Measurements from ENCODE around the gene DNAJC8. TPM values are rescaled to one million over a fixed set of nuclear protein-coding genes. Genes with fewer than 3 reads are reported as not detected.

DNAJC8 gene
- total and polyA plus RNA-seq, 2 of the 4 experiments (the other 2 are of a cell fraction): 53.6 to 81.0 TPM

DNA sequence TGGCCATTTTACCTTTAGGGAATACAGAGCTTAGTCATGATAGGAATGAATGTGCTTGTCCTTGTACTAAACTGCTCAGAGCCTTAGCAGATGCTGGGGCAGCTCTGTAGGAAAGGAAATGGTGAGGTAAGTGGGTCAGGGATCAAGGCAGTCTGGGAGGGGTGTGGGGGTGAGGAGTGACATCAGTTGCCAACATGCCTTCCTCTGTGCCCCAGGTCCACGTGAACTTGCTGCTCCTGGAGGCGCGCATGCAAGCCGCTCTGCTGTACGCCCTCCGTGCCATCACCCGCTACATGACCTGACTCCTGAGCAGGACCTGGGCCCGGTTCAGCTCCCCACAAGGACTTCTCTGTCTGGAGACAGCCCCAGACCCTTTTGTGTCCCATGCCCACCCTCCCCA lies 47.7 kb upstream of the DNAJC8 start:
- peak overlapping the region; percentile 19 for H2AK9ac ChIP-seq (replicated peaks; ENCODE audit: low read depth, low read length, poor library complexity)
- in situ Hi-C loops (cut with MboI; ENCODE audit: low sequenced_read_pairs): no loop called here

More for the DNA sequence above, 47.7 kb upstream of the DNAJC8 start:
- intact Hi-C loops (cut with micrococcal nuclease) (no loop called here), dilution Hi-C loops (cut with HindIII; ENCODE audit: low sequenced_read_pairs, unreplicated experiment) (no loop called here)
- Histone ChIP-seq H4K8ac (ENCODE audit: low read depth in 2 of 2, low read length in 2 of 2) (no peak overlapping the region), H3K4me3 (ENCODE audit: insufficient read depth, low read depth, low read length) (no peak overlapping the region), H3K27me3 (ENCODE audit: control insufficient read depth, insufficient read depth, low read length) (no peaks in the 10 kb centered on the region), H4K5ac (ENCODE audit: low read depth, low read length) (no peak overlapping the region), H3K23ac (ENCODE audit: low read depth, low read length) (no peak overlapping the region), H2BK5ac (ENCODE audit: low read depth, low read length, poor library complexity, severe bottlenecking) (no peak overlapping the region), H2BK20ac (ENCODE audit: low read depth, low read length) (no peak overlapping the region), H3K36me3 (ENCODE audit: control insufficient read depth, insufficient read depth, low read length) (peaks cover 65% of the 10 kb centered on the region), H3K9ac (ENCODE audit: low read depth, low read length) (no peak overlapping the region), H3K4me1 (ENCODE audit: control insufficient read depth, insufficient read depth, low read length) (no peaks in the 10 kb centered on the region), H4K91ac (ENCODE audit: insufficient read depth, low read depth, low read length) (no peak overlapping the region), H3K4ac (ENCODE audit: low read depth, low read length) (no peak overlapping the region), H3K14ac (replicated peaks; ENCODE audit: low read depth, low read length) (no peak overlapping the region), H3K4me2 (ENCODE audit: low read depth, low read length) (no peak overlapping the region), H2BK120ac (ENCODE audit: low read depth, low read length) (no peak overlapping the region), H2AK5ac (ENCODE audit: low read depth, low read length) (no peak overlapping the region), H3K9me1 (ENCODE audit: insufficient read depth, low read length) (peaks cover 11% of the 10 kb centered on the region; the same call in 1 of the 2 replicates), H3K9me3 (ENCODE audit: control insufficient read depth, insufficient read depth, low read length) (no peaks in the 10 kb centered on the region), H3K56ac (ENCODE audit: extremely low read depth, insufficient read depth, low read length) (no peak overlapping the region), H3K79me1 (ENCODE audit: low read depth in 1 of 2, low read length in 2 of 2) (peaks cover 18 to 59% of the 10 kb centered on the region in 2 experiments), H2BK15ac (ENCODE audit: low read depth, low read length) (no peak overlapping the region), H3K27ac (ENCODE audit: insufficient read depth, low read length) (no peak overlapping the region), H3K18ac (ENCODE audit: low read depth, low read length) (no peak overlapping the region), H2AFZ (replicated peaks; ENCODE audit: low read length, poor library complexity) (no peak overlapping the region), H4K20me1 (ENCODE audit: insufficient read depth, low read length) (peaks cover 44% of the 10 kb centered on the region)
- ATAC-seq (ENCODE audit: low read depth): no peak
- CTCF ChIA-PET: no interaction called here
- POLR2A ChIA-PET (ENCODE audit: unreplicated experiment): no interaction called here
- BruUV-seq (replicated peaks): no TSS peak
- TF ChIP-seq NFE2L2 (IDR thresholded peaks at IDR 0.05; ENCODE audit: low read depth, low read length) (no peak), CHD1 (IDR thresholded peaks at IDR 0.05; ENCODE audit: low read depth, low read length) (no peak), CEBPB (IDR thresholded peaks at IDR 0.05; ENCODE audit: low read depth, low read length) (no peak), BHLHE40 (IDR thresholded peaks at IDR 0.05; ENCODE audit: low read depth, low read length) (no peak), RAD21 (IDR thresholded peaks at IDR 0.05; ENCODE audit: low read length) (no peak), MAZ (IDR thresholded peaks at IDR 0.05; ENCODE audit: borderline replicate concordance, low read depth, low read length) (no peak), FOS (IDR thresholded peaks at IDR 0.05; ENCODE audit: low read depth, low read length) (no peak), RCOR1 (IDR thresholded peaks at IDR 0.05; ENCODE audit: insufficient replicate concordance, low read length) (no peak), MAFK (IDR thresholded peaks at IDR 0.05; ENCODE audit: low read depth, low read length) (no peak), MXI1 (IDR thresholded peaks at IDR 0.05; ENCODE audit: borderline replicate concordance, low read depth, low read length) (no peak), SMC3 (IDR thresholded peaks at IDR 0.05; ENCODE audit: low read depth, low read length) (no peak), POLR2A (IDR thresholded peaks at IDR 0.05; ENCODE audit: low read depth, low read length) (no peak), RFX5 (IDR thresholded peaks at IDR 0.05; ENCODE audit: low read depth, low read length) (no peak)
- TF ChIP-seq, protein P1, sequence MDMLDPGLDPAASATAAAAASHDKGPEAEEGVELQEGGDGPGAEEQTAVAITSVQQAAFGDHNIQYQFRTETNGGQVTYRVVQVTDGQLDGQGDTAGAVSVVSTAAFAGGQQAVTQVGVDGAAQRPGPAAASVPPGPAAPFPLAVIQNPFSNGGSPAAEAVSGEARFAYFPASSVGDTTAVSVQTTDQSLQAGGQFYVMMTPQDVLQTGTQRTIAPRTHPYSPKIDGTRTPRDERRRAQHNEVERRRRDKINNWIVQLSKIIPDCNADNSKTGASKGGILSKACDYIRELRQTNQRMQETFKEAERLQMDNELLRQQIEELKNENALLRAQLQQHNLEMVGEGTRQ (IDR thresholded peaks at IDR 0.05; ENCODE audit: low read depth, low read length): no peak
- TF ChIP-seq, protein P2, sequence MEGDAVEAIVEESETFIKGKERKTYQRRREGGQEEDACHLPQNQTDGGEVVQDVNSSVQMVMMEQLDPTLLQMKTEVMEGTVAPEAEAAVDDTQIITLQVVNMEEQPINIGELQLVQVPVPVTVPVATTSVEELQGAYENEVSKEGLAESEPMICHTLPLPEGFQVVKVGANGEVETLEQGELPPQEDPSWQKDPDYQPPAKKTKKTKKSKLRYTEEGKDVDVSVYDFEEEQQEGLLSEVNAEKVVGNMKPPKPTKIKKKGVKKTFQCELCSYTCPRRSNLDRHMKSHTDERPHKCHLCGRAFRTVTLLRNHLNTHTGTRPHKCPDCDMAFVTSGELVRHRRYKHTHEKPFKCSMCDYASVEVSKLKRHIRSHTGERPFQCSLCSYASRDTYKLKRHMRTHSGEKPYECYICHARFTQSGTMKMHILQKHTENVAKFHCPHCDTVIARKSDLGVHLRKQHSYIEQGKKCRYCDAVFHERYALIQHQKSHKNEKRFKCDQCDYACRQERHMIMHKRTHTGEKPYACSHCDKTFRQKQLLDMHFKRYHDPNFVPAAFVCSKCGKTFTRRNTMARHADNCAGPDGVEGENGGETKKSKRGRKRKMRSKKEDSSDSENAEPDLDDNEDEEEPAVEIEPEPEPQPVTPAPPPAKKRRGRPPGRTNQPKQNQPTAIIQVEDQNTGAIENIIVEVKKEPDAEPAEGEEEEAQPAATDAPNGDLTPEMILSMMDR (conservative IDR thresholded peaks at IDR 0.05; ENCODE audit: low read depth, low read length): no peak
- TF ChIP-seq, protein P3, sequence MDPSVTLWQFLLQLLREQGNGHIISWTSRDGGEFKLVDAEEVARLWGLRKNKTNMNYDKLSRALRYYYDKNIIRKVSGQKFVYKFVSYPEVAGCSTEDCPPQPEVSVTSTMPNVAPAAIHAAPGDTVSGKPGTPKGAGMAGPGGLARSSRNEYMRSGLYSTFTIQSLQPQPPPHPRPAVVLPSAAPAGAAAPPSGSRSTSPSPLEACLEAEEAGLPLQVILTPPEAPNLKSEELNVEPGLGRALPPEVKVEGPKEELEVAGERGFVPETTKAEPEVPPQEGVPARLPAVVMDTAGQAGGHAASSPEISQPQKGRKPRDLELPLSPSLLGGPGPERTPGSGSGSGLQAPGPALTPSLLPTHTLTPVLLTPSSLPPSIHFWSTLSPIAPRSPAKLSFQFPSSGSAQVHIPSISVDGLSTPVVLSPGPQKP (IDR thresholded peaks at IDR 0.05; ENCODE audit: borderline replicate concordance, low read depth, low read length): no peak
- no CpG with 5 or more reads among the region's 8 CpGs for WGBS, 2 experiments (ENCODE audit: extremely low coverage in 2 of 2, insufficient read length in 1 of 2)
- no peak for DNase-seq
